Peyer's patch (tissue), 4 donors: ENCODE measurements around the gene ELOVL5.

Experiments used
- CTCF ChIP-seq, 6 experiments: fragments of 450-650 bp in 4 of 6; fragments of 200-600 bp in 2 of 6; sonication (generic) in 1 of 6; IDR thresholded peaks; one replicate each; pipeline ENCODE4 v1.5.1; 2017 to 2019; ENCODE audit warnings: antibody characterized with exemption in 6 of 6, mild to moderate bottlenecking in 3 of 6, moderate library complexity in 1 of 6
- POLR2A ChIP-seq, 2 donors: fragments of 450-650 bp; IDR thresholded peaks; one replicate each; pipeline ENCODE4 v1.5.1; 2017; ENCODE audit warnings: antibody characterized with exemption in 2 of 2, mild to moderate bottlenecking in 2 of 2, moderate library complexity in 2 of 2

- no peak for TF ChIP-seq CTCF (IDR thresholded peaks at IDR 0.05)
- TF ChIP-seq POLR2A (IDR thresholded peaks at IDR 0.05): no peak
Measured at GRCh38 chr6:53377793-53378192, 29.0 kb upstream of the ELOVL5 start.
